ENCODE data around the gene SLC27A3.

Gene SLC27A3

DNA sequence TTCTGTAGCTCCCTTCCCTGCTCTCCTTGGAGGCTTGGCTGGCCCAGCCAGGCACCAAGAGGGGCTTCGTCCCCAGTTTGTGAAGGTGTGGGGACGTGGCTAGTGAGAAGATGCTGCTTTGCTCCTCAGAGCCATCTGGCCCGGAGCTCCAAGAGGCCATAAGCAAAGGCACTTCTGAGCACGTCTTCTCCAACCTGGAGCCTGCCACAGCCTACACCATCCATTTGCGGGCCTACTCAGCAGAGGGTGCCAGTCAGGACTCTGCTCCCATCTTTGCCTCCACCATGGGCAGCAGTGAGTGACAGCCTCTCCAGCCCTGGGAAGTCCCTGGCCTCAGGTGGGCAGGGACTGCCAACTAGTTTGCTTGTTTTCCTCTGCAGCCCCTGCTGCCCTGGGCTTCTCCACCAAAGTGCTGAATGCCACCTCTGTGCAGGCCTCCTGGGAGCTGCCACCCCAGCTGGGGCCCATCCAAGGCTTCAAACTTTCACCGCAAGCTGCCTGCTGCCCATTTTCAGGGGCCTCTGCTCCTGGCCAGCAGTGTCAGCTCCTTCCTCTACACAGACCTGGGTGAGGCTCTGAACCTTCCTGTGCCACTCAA lies 25.9 kb downstream of the SLC27A3 start:
- no peak for DNase-seq

DNA sequence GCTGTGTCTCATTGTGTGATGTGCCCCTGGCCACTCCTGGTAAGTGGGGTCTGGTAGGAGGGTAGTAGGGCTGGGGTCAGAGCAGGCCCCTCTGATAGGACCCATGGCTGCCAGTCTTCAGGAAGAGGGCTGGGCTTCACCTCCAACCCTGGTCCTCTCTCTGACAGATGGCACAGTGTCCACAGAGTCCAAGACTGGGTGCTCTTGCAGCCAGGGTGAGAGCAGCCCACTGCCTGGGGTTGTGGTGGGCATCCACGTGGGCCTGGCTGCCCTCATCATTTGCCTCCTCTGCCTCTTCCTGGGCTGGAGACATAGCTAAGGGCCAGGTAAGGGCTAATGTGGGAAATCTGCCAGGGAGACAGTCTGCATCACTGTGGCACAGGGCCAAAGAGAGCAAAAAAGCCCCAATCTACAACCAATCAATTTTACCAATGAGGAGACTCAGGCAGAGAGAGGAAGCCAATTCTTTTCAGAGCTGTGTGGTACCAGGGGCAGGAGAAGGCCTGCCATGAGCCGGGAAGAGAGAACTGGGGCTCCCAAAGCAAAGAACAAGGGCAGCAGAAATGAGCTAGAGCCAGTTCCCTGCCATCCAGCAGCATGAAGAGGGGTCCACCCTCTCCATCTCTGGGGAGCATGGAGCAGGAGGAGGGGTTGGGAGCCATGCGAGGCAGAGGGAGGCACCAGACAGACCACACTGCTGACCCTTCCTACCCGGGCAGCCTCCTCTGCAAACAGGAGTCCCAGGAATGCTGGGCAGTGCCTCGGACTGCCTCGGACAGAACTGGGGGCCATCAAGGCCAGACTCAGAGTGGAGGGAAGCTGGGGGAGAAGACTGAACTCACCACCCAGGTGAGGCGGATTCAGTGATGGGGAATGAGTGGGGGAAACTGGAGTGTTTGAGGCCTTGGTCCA lies 26.8 kb downstream of the SLC27A3 start:
- DNase-seq, result no peak

DNA sequence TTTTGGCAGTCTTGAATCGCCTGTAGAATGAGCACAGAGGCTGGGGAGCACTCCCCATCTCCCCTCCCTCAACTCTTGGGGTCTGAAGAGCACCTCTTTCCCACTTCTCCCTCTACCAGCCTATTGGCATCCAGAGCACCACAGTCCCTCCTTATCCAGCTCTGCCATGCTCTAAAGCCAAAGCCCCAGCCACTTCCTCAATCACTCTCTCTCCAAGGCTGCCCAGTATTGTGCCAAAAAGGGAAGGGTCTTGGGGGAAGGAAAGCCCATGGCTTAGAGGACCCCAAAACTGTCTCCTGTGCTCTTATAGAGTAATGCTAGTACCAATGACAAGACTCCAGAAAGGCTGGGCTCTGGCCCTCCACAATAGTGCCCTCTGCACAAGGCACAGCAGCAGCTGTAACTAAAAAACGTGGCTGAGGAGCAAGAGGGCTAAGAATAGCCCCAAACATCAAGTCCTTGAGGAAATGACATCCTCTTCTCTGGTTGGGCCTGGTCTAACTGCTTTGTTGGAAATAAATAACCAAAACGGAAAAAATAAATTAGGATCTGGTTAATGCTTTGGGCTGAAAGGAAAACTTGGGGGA lies 28.4 kb downstream of the SLC27A3 start:
- no peak for DNase-seq

GRCh38 chr1:153804112-153804511 lies 28.9 kb downstream of the SLC27A3 start:
- no peak for DNase-seq

GRCh38 chr1:153805042-153805745 lies 30.0 kb downstream of the SLC27A3 start:
- no peak for DNase-seq

- DNase-seq, result no peak
These were observed 30.9 kb downstream of the SLC27A3 start for GRCh38 chr1:153805886-153806719.

- DNase-seq, result no peak
These were observed 41.2 kb downstream of the SLC27A3 start for GRCh38 chr1:153816283-153816889.

DNA sequence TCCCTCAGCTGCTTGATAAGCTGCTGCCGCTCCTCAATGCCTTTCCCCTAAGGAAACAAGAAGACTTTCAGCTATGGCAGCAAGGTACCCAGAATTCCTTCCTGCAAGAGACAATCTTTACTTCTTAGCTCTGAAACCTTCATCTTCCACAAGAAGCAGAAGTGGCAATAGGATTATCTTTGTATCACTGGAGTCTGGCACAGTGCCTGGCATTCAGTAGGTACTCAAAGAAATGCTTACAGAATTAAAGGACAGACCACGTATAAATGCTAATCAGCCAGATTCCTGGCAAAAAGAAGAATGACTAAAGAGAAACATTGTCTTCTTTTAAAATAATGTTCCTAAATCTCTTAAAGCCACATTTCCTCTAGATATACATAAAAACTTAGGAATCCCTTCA lies 43.7 kb downstream of the SLC27A3 start:
- DNase-seq, result no peak

DNA sequence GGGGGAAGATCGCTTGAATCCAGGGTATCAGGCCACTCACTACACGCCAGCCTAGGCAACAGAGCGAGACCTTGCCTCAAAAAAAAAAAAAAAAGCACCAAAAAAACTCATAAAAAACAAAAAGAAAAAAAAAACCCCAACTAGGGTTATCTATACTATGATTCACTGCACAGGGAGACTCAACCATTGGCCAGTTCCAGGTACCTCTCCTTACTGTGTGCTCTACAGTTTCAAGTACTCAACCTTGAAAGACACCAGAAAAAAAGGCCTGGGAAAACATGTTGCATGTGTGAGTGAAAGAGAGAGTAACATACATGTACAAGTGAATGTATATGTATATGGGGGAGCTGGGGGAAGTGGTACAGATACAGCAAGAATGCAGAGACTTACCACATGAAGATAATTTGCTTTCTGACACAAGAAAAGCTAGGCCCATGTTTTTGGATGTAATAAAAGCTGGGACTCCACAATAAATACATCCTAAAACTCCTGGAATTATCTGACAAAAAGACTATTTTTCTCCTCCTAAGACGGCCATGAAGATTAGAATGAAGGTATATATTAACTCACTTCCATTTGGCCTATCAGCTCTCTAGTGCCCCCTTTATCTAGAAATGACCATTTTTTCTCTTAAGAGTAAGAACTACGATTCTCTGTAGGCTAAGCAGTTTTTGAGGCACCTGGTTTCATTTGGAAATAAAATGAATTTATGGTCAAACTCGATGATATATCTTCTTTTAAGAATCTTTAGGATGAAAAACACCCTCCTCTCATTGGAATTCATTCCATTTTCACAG lies 52.2 kb downstream of the SLC27A3 start:
- DNase-seq, result no peak

Data from NCI-H1436 treated with DMSO at 0.1 percent for 48 hours (cell line).